IPS-15b (cell line): ENCODE measurements around the gene SLIT2.

Source experiments
- H3K27me3 ChIP-seq: one replicate; pipeline ENCODE4 v1.6.1; 2013; ENCODE audit warnings: low read length; ENCODE audit not compliant: control insufficient read depth, insufficient read depth
- H3K36me3 ChIP-seq: one replicate; pipeline ENCODE4 v1.6.1; 2013; ENCODE audit warnings: low read length; ENCODE audit not compliant: control insufficient read depth, insufficient read depth
- H3K4me1 ChIP-seq: one replicate; pipeline ENCODE4 v1.6.1; 2013; ENCODE audit warnings: mild to moderate bottlenecking, low read length; ENCODE audit not compliant: control insufficient read depth, insufficient read depth
- H3K4me3 ChIP-seq: one replicate; pipeline ENCODE4 v1.5.1; 2013; ENCODE audit warnings: low read depth, low read length
- H3K9ac ChIP-seq: one replicate; pipeline ENCODE4 v1.6.1; 2013; ENCODE audit warnings: low read depth, mild to moderate bottlenecking, low read length
- H3K9me3 ChIP-seq: one replicate; pipeline ENCODE4 v1.6.1; 2013; ENCODE audit warnings: mild to moderate bottlenecking, low read length; ENCODE audit not compliant: control insufficient read depth, insufficient read depth

SLIT2 gene

DNA sequence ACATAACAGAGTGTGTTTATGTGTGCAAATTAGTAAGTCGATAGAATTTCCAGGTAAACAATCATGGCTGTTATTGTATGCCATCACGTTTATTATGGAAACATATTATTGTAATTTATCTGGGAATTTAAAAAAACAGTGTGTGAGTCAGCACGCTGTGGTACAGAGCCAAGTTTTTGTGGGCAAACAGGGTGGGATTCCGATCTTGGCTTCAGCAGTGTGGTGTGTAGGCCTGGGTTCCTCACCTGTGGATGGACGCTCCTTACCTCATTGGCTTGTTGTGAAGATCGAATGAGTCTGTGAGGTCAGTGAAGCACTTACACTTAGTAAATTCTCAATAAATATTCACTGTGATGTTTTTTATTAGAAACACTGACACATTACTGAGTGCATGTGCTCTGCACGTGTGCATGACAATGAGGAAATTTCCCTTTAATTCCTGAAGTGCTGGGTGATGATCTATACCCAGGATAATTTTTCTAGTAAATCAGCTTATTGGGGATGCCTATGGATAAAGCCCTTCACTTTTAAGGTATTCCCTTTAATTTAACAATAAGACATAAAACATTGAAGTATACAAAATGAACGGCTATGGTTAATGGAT lies 36.4 kb downstream of the SLIT2 start:
- Histone ChIP-seq H3K36me3 (no peaks in the 10 kb centered on the region), H3K4me3 (no peak overlapping the region), H3K9ac (no peak overlapping the region), H3K27me3 (no peaks in the 10 kb centered on the region), H3K4me1 (peaks cover 7% of the 10 kb centered on the region), H3K9me3 (no peaks in the 10 kb centered on the region)

DNA sequence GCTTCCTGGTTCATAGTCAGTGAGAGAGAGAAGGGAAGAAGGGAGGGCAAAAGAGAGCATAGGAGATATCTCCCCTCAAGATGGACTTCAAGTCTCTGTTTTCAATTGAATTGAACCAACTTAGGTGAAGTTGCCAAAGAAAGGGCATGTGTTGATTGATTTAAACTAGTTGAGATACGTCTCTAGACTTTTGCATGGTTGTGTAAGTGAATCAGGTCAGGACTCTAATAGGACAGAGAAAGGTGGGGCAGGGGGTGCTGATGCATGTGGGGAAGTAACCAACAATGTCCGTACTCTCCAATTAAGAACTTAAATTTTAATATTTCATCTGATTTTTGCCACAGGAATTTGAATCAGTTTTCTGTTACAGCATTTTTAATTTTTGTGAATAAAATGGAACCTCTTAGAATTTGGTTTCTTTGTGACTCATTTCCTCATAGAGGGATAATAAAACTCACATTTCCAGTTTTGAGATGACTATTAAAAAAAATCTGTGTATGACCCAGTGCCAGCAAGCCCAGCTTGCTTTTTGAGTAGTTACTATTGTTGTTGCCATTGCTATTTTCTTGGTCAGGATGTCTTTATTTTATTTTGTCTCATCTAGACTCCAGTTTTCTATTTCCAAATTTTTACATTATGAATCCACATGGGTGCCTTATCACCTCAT lies 37.3 kb downstream of the SLIT2 start:
- H3K4me3 ChIP-seq: no peak overlapping the region
- no peaks in the 10 kb centered on the region for H3K27me3 ChIP-seq
- H3K36me3 ChIP-seq: no peaks in the 10 kb centered on the region
- no peak overlapping the region for H3K9ac ChIP-seq
- no peaks in the 10 kb centered on the region for H3K9me3 ChIP-seq
- no peaks in the 10 kb centered on the region for H3K4me1 ChIP-seq

DNA sequence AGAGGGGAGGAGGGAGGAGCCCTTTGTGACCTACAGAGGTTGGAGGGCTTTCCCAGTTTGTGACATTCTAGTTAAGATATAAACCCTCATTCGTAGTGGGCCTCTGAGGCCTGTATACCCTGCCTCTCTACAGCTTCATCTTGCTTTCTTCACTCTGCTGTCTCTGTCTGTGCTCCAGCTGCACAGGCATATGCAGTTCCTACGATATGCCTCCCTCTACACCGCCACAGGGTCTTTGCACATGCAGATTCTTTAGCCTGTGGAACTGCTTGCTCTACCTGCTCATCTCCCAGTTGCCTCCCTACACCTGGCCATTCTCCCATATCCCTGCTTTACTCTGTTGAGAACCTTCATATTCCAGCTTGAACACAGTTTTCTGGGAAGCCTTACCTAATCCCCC lies 38.1 kb downstream of the SLIT2 start:
- H3K4me3 ChIP-seq: no peak overlapping the region
- no peak overlapping the region for H3K9ac ChIP-seq
- H3K9me3 ChIP-seq: no peaks in the 10 kb centered on the region

DNA sequence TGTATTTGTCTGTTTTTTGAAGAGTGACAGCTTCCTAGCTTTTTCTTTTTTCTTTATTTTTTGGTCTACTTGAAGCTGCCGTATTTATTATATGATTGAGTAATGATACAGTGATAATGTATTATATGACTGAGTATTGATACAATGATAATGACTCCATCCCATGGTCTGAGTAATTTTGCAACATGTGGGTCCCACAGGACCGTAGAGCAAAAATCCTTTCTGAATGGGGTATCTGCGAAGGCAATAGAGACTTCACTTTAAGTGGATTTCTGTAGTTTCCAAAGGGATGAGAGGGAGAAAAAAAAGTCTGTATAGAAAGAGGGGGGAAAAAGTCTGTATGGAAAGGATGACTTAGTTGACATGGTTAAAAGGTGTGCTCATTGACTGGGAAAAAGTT lies 41.0 kb downstream of the SLIT2 start:
- H3K9ac ChIP-seq: no peak overlapping the region

More for the DNA sequence above, 38.1 kb downstream of the SLIT2 start:
- H3K36me3 ChIP-seq: no peaks in the 10 kb centered on the region
- H3K4me1 ChIP-seq: no peaks in the 10 kb centered on the region
- no peaks in the 10 kb centered on the region for H3K27me3 ChIP-seq

DNA sequence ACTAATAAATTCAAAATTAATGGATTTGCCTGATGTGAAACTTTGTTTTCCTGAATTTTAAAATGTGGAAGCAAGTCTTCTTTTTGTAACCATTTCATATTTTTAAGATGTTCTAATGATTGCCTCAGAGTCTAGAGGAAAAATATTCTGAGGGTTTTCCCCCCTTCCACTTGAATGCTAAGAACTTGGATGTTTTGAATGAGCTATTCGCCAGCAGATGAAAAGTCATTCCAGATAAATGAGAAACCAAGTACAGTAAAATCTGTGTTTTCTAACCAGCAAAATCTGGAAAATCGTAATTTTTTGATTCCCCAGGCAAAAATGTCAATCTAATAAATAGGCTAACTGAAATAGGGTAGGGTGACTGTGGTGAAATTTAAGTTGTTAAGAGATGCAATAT lies 45.6 kb downstream of the SLIT2 start:
- Histone ChIP-seq H3K4me3 (no peak overlapping the region), H3K4me1 (no peaks in the 10 kb centered on the region), H3K27me3 (no peaks in the 10 kb centered on the region), H3K9me3 (no peaks in the 10 kb centered on the region), H3K36me3 (no peaks in the 10 kb centered on the region), H3K9ac (no peak overlapping the region)

More for the DNA sequence above, 41.0 kb downstream of the SLIT2 start:
- no peak overlapping the region for H3K4me3 ChIP-seq
- no peaks in the 10 kb centered on the region for H3K36me3 ChIP-seq
- no peaks in the 10 kb centered on the region for H3K4me1 ChIP-seq
- no peaks in the 10 kb centered on the region for H3K9me3 ChIP-seq
- H3K27me3 ChIP-seq: no peaks in the 10 kb centered on the region

DNA sequence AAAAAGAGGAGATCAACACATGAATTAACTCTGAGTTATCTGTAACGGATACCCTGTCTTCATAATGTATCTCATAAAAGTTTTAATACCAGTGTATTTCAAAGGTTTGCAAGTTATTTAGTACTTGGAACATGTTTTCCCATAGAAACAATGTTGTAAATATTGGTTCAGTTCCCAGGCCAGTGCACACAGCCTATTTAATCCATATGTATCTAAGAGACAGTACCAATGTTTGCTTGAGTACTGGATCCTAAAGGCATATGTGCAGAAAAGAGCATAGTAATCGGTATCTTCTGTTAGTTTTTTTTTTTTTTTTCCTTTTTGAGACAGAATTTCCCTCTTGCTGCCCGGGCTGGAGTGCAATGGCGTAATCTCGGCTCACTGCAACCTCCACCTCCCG lies 46.1 kb downstream of the SLIT2 start:
- H3K4me1 ChIP-seq: no peaks in the 10 kb centered on the region
- H3K36me3 ChIP-seq: no peaks in the 10 kb centered on the region
- no peak overlapping the region for H3K9ac ChIP-seq
- no peak overlapping the region for H3K4me3 ChIP-seq
- no peaks in the 10 kb centered on the region for H3K9me3 ChIP-seq
- no peaks in the 10 kb centered on the region for H3K27me3 ChIP-seq

DNA sequence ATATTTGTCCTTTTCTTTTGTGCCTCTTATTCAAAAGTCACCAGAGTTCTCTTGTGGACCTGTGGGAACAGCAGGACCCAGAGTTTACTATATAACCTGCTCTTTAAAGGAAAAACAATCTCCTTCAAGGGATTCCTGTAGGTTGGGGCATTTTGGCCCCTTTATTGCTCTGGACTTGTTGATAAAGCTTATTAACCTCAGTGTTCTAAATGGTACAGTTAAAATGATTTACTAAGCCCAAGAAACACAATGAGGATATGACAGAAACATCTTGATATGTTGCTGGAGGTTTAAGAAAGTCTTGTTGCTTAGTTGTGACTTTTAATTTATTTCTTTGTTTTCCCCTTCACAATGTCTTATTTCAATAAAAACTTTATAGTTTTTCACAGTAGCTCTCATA lies 46.8 kb downstream of the SLIT2 start:
- Histone ChIP-seq H3K4me1 (no peaks in the 10 kb centered on the region), H3K27me3 (no peaks in the 10 kb centered on the region), H3K9me3 (no peaks in the 10 kb centered on the region), H3K36me3 (no peaks in the 10 kb centered on the region), H3K4me3 (no peak overlapping the region), H3K9ac (no peak overlapping the region)

DNA sequence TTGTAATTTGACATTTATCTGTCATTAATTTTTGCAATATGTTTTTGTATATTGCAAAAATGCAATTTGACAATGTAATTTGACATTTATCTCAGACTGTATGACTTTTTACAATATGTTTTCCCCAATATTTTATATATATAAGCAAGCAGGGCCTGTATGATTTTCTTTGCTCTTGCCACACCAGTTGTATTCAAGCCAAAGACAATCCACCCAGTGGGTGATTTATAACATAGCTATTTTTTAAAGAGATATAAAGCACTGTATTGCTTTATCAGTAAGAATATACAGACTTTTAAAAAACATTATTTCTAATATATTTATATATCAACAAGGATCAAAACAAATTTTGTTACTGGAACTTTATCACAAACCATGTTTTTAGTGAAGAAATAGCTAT lies 47.3 kb downstream of the SLIT2 start:
- Histone ChIP-seq H3K36me3 (no peaks in the 10 kb centered on the region), H3K4me3 (no peak overlapping the region), H3K9ac (no peak overlapping the region), H3K27me3 (no peaks in the 10 kb centered on the region), H3K4me1 (no peaks in the 10 kb centered on the region), H3K9me3 (no peaks in the 10 kb centered on the region)

DNA sequence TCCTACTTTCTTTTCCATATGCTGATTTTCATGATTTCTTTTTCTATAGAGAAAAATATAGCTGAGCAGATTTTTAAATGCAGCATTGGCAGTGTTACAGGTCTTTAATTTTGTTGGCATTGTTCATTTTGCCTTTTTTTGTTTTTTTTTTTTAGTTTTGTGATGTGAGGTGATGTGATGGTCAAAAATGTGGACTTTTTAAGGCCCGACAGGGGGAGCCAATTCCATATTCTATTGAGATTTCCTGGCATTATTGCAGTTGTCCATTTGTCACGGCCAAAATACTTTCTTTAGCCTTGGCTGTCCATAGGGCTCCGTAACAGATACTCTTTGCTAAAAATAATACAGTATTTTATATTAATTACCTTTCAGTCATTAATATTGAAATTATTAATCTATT lies 47.8 kb downstream of the SLIT2 start:
- Histone ChIP-seq H3K9me3 (no peaks in the 10 kb centered on the region), H3K4me1 (no peaks in the 10 kb centered on the region), H3K36me3 (no peaks in the 10 kb centered on the region), H3K27me3 (no peaks in the 10 kb centered on the region), H3K9ac (no peak overlapping the region), H3K4me3 (no peak overlapping the region)

DNA sequence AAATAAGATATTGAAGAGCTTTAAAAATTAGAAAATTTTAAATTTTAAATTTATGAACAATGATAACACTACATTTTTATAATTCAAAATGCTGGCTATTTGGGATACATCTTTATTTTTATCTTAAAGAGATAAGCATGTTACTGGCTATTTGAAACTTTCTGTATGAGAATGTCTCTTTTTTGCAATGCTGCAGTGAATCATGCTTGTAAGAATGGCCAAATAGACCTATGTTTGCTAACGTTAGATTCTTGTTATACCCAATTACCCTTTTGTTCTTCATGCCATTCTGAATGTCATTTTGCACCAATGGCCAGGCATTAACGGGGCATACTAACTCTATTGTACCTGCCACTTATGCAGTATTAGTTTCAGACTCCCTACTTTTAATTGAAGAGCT lies 49.5 kb downstream of the SLIT2 start:
- no peak overlapping the region for H3K4me3 ChIP-seq
- no peaks in the 10 kb centered on the region for H3K4me1 ChIP-seq
- no peaks in the 10 kb centered on the region for H3K9me3 ChIP-seq
- no peaks in the 10 kb centered on the region for H3K27me3 ChIP-seq
- no peaks in the 10 kb centered on the region for H3K36me3 ChIP-seq
- H3K9ac ChIP-seq: no peak overlapping the region
